ENCODE measurements around the gene KCNK6. TPM values are rescaled to one million over a fixed set of nuclear protein-coding genes. Genes with fewer than 3 reads are reported as not detected.
A peak's percentile ranks its signal among the peaks of the same experiment; 100 is the strongest.

KCNK6 gene
- total and polyA plus RNA-seq, 2 experiments from 2014 or later = 9.0 to 14.6 TPM

DNA sequence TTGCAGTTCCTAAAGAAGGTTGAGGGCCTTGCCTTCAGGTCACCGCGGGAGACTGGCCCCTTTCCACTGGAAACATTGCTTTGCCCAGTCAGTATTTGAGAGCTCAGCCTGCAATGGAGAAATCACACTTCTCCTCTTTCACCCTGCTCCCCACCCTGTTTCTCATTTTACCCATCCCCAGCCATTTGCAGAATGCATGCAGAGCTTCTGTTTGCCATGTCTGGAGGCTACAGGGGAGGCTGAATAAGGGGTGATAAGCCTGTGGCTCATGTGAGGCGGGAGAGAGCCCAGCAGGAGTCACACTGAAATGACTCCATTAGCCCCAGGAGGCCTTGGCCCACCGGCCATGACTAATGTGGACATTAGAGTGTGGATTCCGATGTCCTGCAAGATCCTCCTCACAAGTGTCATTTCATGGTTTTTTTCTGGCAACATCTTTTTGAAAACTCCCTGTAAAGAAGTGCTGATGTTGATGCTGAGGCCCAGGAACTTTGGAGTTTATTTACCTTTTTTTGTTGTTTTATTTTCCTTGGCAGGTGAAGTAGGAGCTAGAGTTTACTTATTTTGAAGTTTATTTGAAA is 49.0 kb upstream of the KCNK6 start (continued):
- TF ChIP-seq, protein P1, sequence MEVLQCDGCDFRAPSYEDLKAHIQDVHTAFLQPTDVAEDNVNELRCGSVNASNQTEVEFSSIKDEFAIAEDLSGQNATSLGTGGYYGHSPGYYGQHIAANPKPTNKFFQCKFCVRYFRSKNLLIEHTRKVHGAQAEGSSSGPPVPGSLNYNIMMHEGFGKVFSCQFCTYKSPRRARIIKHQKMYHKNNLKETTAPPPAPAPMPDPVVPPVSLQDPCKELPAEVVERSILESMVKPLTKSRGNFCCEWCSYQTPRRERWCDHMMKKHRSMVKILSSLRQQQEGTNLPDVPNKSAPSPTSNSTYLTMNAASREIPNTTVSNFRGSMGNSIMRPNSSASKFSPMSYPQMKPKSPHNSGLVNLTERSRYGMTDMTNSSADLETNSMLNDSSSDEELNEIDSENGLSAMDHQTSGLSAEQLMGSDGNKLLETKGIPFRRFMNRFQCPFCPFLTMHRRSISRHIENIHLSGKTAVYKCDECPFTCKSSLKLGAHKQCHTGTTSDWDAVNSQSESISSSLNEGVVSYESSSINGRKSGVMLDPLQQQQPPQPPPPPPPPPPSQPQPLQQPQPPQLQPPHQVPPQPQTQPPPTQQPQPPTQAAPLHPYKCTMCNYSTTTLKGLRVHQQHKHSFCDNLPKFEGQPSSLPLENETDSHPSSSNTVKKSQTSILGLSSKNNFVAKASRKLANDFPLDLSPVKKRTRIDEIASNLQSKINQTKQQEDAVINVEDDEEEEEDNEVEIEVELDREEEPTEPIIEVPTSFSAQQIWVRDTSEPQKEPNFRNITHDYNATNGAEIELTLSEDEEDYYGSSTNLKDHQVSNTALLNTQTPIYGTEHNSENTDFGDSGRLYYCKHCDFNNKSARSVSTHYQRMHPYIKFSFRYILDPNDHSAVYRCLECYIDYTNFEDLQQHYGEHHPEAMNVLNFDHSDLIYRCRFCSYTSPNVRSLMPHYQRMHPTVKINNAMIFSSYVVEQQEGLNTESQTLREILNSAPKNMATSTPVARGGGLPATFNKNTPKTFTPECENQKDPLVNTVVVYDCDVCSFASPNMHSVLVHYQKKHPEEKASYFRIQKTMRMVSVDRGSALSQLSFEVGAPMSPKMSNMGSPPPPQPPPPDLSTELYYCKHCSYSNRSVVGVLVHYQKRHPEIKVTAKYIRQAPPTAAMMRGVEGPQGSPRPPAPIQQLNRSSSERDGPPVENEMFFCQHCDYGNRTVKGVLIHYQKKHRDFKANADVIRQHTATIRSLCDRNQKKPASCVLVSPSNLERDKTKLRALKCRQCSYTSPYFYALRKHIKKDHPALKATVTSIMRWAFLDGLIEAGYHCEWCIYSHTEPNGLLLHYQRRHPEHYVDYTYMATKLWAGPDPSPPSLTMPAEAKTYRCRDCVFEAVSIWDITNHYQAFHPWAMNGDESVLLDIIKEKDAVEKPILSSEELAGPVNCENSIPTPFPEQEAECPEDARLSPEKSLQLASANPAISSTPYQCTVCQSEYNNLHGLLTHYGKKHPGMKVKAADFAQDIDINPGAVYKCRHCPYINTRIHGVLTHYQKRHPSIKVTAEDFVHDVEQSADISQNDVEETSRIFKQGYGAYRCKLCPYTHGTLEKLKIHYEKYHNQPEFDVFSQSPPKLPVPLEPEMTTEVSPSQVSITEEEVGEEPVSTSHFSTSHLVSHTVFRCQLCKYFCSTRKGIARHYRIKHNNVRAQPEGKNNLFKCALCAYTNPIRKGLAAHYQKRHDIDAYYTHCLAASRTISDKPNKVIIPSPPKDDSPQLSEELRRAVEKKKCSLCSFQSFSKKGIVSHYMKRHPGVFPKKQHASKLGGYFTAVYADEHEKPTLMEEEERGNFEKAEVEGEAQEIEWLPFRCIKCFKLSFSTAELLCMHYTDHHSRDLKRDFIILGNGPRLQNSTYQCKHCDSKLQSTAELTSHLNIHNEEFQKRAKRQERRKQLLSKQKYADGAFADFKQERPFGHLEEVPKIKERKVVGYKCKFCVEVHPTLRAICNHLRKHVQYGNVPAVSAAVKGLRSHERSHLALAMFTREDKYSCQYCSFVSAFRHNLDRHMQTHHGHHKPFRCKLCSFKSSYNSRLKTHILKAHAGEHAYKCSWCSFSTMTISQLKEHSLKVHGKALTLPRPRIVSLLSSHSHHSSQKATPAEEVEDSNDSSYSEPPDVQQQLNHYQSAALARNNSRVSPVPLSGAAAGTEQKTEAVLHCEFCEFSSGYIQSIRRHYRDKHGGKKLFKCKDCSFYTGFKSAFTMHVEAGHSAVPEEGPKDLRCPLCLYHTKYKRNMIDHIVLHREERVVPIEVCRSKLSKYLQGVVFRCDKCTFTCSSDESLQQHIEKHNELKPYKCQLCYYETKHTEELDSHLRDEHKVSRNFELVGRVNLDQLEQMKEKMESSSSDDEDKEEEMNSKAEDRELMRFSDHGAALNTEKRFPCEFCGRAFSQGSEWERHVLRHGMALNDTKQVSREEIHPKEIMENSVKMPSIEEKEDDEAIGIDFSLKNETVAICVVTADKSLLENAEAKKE (CRISPR knock-in tag; IDR thresholded peaks at IDR 0.05) = no peak
- TF ChIP-seq CREB1 (CRISPR knock-in tag; IDR thresholded peaks at IDR 0.05; ENCODE audit: low read depth) (no peak), EZH2 (IDR thresholded peaks at IDR 0.05; ENCODE audit: low read depth, unreplicated experiment) (no peak)

- H3K27me3 Mint-ChIP-seq (ENCODE audit: insufficient read depth, low read depth, poor library complexity) = no peaks in the 10 kb centered on the region
- H3K79me2 ChIP-seq (replicated peaks; ENCODE audit: insufficient read depth) = peaks cover 100% of the 10 kb centered on the region
- no peaks in the 10 kb centered on the region for H3K9me2 ChIP-seq (ENCODE audit: insufficient read depth)
- no peaks in the 10 kb centered on the region for H3K27me3 ChIP-seq (ENCODE audit: insufficient read depth)
- H3K4me2 ChIP-seq = no peak overlapping the region
- no peak overlapping the region for H2AFZ ChIP-seq
- H3K36me3 Mint-ChIP-seq (ENCODE audit: low read depth) = peaks cover 17% of the 10 kb centered on the region; the same call in 2 of the 3 replicates
- DNase-seq (ENCODE audit: low spot score) (no peak), ATAC-seq (no peak)
- H3K4me3 Mint-ChIP-seq = no peak overlapping the region
- TF ChIP-seq JUNB (IDR thresholded peaks at IDR 0.05; ENCODE audit: unreplicated experiment) (no peak), EZH2 (IDR thresholded peaks at IDR 0.05; ENCODE audit: low read depth, unreplicated experiment) (no peak), NANOG (IDR thresholded peaks at IDR 0.05; ENCODE audit: borderline replicate concordance) (no peak)
- TF ChIP-seq, protein P2, sequence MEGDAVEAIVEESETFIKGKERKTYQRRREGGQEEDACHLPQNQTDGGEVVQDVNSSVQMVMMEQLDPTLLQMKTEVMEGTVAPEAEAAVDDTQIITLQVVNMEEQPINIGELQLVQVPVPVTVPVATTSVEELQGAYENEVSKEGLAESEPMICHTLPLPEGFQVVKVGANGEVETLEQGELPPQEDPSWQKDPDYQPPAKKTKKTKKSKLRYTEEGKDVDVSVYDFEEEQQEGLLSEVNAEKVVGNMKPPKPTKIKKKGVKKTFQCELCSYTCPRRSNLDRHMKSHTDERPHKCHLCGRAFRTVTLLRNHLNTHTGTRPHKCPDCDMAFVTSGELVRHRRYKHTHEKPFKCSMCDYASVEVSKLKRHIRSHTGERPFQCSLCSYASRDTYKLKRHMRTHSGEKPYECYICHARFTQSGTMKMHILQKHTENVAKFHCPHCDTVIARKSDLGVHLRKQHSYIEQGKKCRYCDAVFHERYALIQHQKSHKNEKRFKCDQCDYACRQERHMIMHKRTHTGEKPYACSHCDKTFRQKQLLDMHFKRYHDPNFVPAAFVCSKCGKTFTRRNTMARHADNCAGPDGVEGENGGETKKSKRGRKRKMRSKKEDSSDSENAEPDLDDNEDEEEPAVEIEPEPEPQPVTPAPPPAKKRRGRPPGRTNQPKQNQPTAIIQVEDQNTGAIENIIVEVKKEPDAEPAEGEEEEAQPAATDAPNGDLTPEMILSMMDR (conservative IDR thresholded peaks at IDR 0.05; ENCODE audit: low read depth in 2 of 2) = no peak
- peaks cover 10% of the 10 kb centered on the region; the same call in 2 of the 3 replicates for H3K4me1 Mint-ChIP-seq
- H3K27ac Mint-ChIP-seq = no peak overlapping the region
- no peak overlapping the region for H3K4me3 ChIP-seq
- H3K4me1 ChIP-seq (ENCODE audit: insufficient read depth) = peaks cover 7% of the 10 kb centered on the region
- peak overlapping the region; percentile 56; the same call in 1 of the 2 replicates for H3K27ac ChIP-seq (ENCODE audit: low read depth)
- peaks cover 76% of the 10 kb centered on the region for H4K20me1 ChIP-seq (replicated peaks; ENCODE audit: insufficient read depth)
- H3K36me3 ChIP-seq (ENCODE audit: insufficient read depth) = no peaks in the 10 kb centered on the region
- H3K9me3 Mint-ChIP-seq = no peaks in the 10 kb centered on the region
- H3F3A ChIP-seq (replicated peaks; ENCODE audit: low read depth) = peaks cover 9% of the 10 kb centered on the region; the same call in 1 of the 2 replicates
These were observed 46.1 kb upstream of the KCNK6 start for GRCh38 chr19:38273499-38273898.

Measured in GM23338 (cell line).